HG03439 (cell line): ENCODE data around the gene SYNJ2.

ENCODE experiments used
- ATAC-seq: cut with Tn5 transposase; IDR thresholded peaks from one replicate; pipeline ENCODE4 v1.9.1; 2021; ENCODE audit warnings: mild to moderate bottlenecking, moderate library complexity; ENCODE audit not compliant: unreplicated experiment

Gene SYNJ2

GRCh38 chr6:158053377-158054313 is 72.0 kb downstream of the SYNJ2 start:
- ATAC-seq = no peak

DNA sequence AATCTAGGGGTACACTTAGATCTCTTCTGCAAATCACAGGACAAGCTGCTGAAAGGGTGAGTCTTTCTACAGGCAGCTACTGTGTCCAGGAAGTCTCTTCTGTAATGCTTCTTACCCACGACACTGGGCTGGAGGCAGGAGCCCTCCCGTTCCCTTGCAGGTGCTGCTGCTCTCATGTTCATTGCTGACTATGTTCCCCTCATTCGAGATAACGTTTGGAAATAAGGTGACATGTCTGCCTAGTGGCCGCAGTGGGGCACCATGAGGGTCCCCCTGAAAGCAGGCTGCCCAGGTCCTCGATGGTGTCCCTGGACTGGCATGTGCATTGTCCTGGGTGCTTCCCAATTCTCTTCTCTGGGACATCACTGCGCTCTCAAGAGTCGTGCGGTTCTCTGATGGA is 74.7 kb downstream of the SYNJ2 start:
- no peak for ATAC-seq

DNA sequence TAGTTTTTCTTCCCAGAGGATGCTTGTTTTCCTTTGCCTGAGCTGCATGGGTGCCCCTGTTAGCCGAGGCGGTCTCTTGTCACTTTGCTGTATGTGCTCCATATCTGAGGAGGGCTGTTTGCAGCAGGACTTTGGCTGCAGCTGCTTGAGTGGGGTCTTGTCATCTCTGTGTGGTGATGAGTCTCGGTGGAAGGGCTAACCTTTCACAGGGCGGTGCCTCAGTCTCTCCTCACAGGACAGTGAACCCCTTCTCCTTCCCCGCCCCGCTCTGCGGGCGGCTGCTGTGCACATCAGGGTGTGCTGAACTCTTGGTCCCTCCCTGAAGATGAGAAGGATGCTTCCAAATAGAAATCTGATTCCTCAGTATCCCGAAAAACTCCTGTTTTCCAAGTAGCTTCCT is 75.1 kb downstream of the SYNJ2 start:
- ATAC-seq = no peak

DNA sequence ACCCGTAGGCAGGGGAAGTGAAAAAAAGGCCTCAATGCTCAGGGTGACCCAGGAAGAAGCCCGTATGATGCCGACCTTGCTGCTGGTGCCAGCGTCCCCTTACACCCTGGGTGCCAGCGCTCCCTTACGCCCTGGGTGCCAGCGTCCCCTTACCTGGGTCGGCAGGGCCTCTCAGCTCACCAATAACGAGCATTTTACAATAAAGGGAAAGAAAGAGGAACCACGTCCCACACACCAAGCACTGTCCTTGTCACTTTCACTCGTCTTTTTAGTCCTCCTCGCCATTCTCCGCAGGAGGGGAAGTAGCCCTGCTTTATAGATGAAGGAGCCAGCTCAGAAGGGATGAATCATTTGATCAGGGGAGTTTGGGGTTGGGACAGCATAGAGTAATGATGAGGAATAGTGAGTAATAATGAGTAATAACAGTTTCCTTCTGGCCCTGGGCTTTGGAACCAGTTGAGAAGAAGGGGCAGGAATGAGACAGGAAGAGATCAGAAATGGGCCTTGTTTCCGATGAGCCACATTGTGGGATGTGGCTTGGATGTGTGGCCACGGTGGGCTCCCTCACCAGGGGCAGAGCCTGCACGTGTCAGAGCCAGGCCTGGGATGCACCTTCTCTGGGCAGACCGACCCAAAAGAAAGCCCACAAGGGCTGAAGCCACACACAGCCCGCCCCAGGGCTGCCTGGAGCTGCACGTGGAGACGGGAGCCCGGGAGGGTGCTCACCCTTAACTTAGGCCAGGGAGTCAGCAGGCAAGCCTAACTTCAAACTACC is 75.7 kb downstream of the SYNJ2 start:
- no peak for ATAC-seq

GRCh38 chr6:158058171-158058651 is 76.5 kb downstream of the SYNJ2 start:
- no peak for ATAC-seq

DNA sequence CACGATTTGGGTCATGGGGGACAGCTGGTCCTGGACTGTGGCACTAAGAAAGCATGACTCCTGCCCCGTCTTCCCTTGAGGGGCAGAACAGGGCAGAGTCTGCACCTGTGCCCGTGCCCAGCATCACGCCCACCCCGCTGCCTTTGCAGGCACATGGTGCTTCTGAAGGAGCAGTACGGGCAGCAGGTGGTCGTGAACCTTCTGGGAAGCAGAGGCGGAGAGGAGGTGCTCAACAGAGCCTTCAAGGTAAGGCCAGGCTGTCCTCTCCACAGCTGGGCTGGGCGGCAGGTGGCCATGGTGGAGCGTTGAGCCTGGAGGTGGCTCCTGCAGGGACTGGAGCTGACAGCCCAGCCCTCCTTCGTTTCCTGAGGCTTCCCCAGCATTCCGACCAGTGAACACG is 77.4 kb downstream of the SYNJ2 start:
- no peak for ATAC-seq

GRCh38 chr6:158060455-158061360 is 79.0 kb downstream of the SYNJ2 start:
- ATAC-seq = no peak

DNA sequence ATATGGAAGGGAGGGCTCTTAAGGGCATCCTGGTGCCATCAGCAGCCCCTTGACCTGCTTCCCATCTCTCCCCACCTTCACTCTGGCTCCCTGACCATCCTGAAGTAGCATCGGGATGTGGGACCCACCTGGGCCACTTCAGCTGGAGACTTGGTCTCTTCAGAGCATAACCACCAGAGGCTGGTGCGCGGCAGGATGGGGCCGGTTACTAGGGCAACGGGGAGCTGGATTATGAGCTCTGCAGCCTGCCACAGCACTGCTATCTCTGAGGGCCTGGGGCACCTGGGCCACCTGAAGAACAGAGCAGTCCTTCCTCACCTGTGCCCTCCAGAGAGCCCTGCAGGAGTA is 79.7 kb downstream of the SYNJ2 start:
- ATAC-seq = no peak

GRCh38 chr6:158061709-158062461 is 80.2 kb downstream of the SYNJ2 start:
- no peak for ATAC-seq

DNA sequence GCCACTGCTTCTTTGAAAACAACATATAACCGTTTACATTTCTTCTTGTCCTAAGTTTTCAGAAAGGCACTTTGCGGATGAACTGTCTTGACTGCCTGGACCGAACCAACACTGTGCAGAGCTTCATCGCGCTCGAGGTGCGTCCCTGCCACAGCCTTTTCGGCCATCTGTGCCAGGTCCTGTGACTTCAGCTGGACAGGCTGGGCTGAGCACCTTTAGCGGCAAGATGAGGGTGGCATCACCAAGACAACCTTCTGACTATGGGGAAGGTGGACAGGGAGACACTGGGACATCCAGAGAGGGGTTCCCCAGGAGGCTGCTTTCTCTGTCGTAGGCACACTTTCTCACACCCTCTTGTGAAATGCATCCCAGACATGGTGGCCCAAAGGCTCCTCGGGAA is 82.1 kb downstream of the SYNJ2 start:
- no peak for ATAC-seq

- ATAC-seq = no peak
These were observed 83.1 kb downstream of the SYNJ2 start for GRCh38 chr6:158064725-158065251.

GRCh38 chr6:158066136-158066781 is 84.6 kb downstream of the SYNJ2 start:
- no peak for ATAC-seq

- no peak for ATAC-seq
These were observed 85.9 kb downstream of the SYNJ2 start for GRCh38 chr6:158067436-158068015.

DNA sequence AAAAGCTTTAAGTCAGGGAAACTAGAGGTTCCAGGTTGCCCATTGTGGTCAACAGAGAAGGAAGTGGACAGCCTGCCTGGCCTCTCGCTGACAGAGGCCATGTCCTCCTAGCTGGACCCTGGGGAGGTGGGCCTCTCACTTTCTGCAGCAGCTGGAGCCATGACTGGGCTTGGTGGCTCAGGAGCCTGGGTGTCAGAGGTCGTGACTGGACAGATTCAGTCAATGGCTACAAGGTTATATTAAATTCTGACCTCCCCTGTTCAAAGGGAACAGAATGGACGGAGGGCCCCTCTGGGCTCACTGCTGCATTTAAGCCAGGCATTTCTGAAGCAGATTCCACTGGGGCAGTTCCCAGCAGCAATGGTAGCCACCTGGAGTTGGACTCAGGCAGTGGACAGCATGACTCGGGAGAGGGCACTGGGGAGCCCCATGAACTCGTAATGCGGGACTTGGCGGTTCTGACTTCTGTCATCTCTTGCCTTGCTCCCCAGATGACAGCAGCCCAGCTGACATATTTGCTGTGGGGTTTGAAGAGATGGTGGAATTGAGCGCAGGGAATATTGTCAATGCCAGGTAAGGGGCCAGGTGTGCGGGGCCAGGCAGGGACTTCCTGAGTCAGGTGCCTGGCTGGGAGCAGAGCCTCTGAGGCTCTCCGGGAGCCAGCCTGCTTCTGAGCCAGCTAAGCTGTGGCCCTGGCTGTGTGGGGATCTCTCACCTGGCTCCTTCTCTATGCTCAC is 86.7 kb downstream of the SYNJ2 start:
- no peak for ATAC-seq

DNA sequence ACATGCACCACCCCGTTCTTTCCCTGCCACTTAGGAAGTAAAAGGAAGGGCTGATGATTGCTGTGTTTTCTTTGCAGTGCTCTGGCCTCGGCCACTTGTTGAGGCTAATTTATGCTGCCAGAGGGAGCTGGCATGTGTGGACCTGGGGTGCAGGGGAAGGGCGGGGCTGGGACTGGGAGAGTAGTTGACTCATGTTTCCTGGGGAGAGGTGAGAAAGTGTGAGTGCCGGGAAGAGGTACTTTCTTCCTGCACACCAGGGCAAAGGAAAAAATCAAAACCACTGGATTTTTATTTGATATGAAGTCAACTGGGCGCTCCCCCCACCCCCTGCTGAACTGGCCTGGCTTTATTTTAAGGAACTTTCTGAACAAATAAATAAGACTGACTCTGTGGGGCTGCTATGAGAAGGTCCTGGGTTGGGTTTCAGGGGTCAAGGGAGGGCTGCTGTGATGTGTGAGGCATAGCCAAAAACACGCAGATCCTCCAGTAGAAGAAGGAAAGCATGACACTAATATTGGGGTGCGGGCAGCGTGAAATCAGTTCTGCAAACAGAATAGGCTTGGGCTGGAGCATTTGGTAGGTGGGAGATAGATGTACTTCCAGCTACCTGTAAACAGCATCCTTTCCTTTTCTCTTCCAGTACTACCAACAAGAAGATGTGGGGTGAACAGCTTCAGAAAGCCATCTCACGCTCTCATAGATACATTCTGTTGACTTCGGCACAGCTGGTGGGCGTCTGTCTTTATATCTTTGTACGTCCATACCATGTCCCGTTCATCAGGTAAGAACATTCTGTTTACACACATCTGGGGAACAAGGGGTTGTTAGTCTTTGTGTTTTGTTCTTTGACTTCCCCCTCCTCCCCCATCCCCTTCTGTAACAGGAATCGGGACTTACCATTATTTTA is 87.5 kb downstream of the SYNJ2 start:
- no peak for ATAC-seq

GRCh38 chr6:158069800-158070195 is 88.1 kb downstream of the SYNJ2 start:
- no peak for ATAC-seq

DNA sequence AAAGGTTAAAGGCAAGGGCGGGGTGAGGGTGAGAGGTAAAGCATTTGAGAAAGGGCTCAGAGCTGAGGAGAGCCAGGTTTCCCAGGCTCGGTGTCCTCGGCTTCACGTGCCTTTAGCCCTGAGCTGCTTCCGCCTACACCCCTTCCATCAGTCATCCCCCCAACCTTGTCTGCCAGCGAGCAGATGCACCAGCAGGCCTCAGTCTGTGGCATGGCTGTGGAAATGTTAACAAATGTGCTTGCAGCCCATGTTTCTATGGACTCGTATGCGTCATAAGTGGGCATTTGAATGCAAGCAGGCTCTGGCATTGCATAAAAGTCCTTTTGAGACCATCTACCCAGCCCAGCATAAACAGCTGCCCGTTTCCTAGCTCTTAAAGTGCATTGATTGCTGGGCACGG is 88.8 kb downstream of the SYNJ2 start:
- ATAC-seq = no peak
